Esophagus muscularis mucosa (tissue), 4 donors: Measurements from ENCODE around the gene EMP3. TPM values are rescaled to one million over a fixed set of nuclear protein-coding genes. Genes with fewer than 3 reads are reported as not detected.

ENCODE experiments used
- DNase-seq: peaks from one replicate; pipeline ENCODE4 v3.0.0-alpha.2; 2017; ENCODE audit errors: extremely low spot score
- H3K27ac ChIP-seq, 4 donors: fragments of 200-600 bp; sonication (generic); replicated peaks in 1 of 4; 1 replicate in 3 of 4; 2 replicates in 1 of 4; pipeline ENCODE4 v1.5.1; 2016 to 2019; ENCODE audit warnings: mild to moderate bottlenecking in 1 of 4
- H3K27me3 ChIP-seq, 4 donors: fragments of 200-600 bp; sonication (generic); one replicate each; pipeline versions ENCODE4 v1.5.1 to v1.6.0; 2016 to 2019
- H3K36me3 ChIP-seq, 4 donors: fragments of 200-600 bp; sonication (generic); one replicate each; pipeline ENCODE4 v1.5.1; 2016 to 2019
- H3K4me1 ChIP-seq, 4 donors: fragments of 200-600 bp; sonication (generic); one replicate each; pipeline ENCODE4 v1.5.1; 2016 to 2019
- H3K4me3 ChIP-seq, 4 donors: fragments of 200-600 bp; sonication (generic); 1 replicate in 2 of 4; 2 replicates in 2 of 4; pipeline ENCODE4 v1.5.1; 2016 to 2019; ENCODE audit warnings: mild to moderate bottlenecking in 4 of 4, moderate library complexity in 1 of 4
- H3K9me3 ChIP-seq, 4 donors: fragments of 200-600 bp; sonication (generic); 1 replicate in 3 of 4; 2 replicates in 1 of 4; pipeline ENCODE4 v1.5.1; 2016 to 2019
- CTCF ChIP-seq, 3 experiments: fragments of 200-600 bp in 2 of 3; fragments of 450-650 bp in 1 of 3; sonication (generic) in 2 of 3; IDR thresholded peaks; one replicate each; pipeline ENCODE4 v1.5.1; 2017 to 2019; ENCODE audit warnings: antibody characterized with exemption in 3 of 3, mild to moderate bottlenecking in 2 of 3, moderate library complexity in 1 of 3
- EP300 ChIP-seq: sonication (generic); formaldehyde crosslinking; IDR thresholded peaks from one replicate; pipeline ENCODE4 v1.6.1; 2017; ENCODE audit warnings: antibody characterized with exemption
- POLR2A ChIP-seq: fragments of 450-650 bp; IDR thresholded peaks from one replicate; pipeline ENCODE4 v1.6.1; 2017; ENCODE audit warnings: antibody characterized with exemption, moderate library complexity, mild to moderate bottlenecking, low read depth
- POLR2AphosphoS5 ChIP-seq, 2 donors: sonication (generic); formaldehyde crosslinking; IDR thresholded peaks; one replicate each; pipeline ENCODE4 v1.6.1; 2017; ENCODE audit warnings: antibody characterized with exemption in 2 of 2
- WGBS: methylation state at CpG from one replicate; pipeline ENCODE4 v1.1.5; 2018; 5-methylcytosine and 5-hydroxymethylcytosine counted together
- intact Hi-C: fragments of 100-400 bp; cut with DNase I; formaldehyde crosslinking; loops from one replicate; pipeline ENCODE4 v1.15.1; 2023
- total RNA-seq, 4 donors: library from RNA; depleted of rRNA; stranded (reverse); fragments of >200 nt; gene quantifications; one replicate each; pipeline versions ENCODE4 v1.1.0 to v1.2.1, GENCODE V29; 2016

Gene EMP3
- total RNA-seq, 4 donors from 2014 or later: 54.8 to 115 (median 59.6) TPM

GRCh38 chr19:48354332-48354992 lies 29.1 kb downstream of the EMP3 start:
- Histone ChIP-seq H3K27ac (no peak overlapping the region), H3K27me3 (no peaks in the 10 kb centered on the region), H3K9me3 (no peaks in the 10 kb centered on the region), H3K4me3 (no peak overlapping the region), H3K36me3 (peaks cover 0 to 10% (median 3%) of the 10 kb centered on the region in 4 donors), H3K4me1 (no peaks in the 10 kb centered on the region)
- no peak for TF ChIP-seq CTCF (IDR thresholded peaks at IDR 0.05)
- TF ChIP-seq POLR2AphosphoS5 (IDR thresholded peaks at IDR 0.05): no peak
- TF ChIP-seq POLR2A: no peak
- no peak for TF ChIP-seq EP300
- no peak for DNase-seq
- intact Hi-C loops: no loop called here
- WGBS: 88% methylated on average over 15 of the region's 15 CpGs

- intact Hi-C loops: no loop called here
- Histone ChIP-seq H3K27me3 (no peaks in the 10 kb centered on the region), H3K27ac (no peak overlapping the region), H3K4me3 (no peak overlapping the region), H3K9me3 (no peaks in the 10 kb centered on the region), H3K4me1 (no peaks in the 10 kb centered on the region), H3K36me3 (peaks cover 0 to 16% (median 7%) of the 10 kb centered on the region in 4 donors)
- TF ChIP-seq CTCF (IDR thresholded peaks at IDR 0.05) (no peak), POLR2A (no peak), EP300 (no peak), POLR2AphosphoS5 (IDR thresholded peaks at IDR 0.05) (no peak)
- WGBS: 89% methylated on average over 12 of the region's 12 CpGs
- no peak for DNase-seq
Observed at GRCh38 chr19:48355365-48355954, 30.1 kb downstream of the EMP3 start.

- H3K27ac ChIP-seq: no peak overlapping the region
- peaks cover 0 to 16% (median 10%) of the 10 kb centered on the region in 4 donors for H3K36me3 ChIP-seq
- intact Hi-C loops: no loop called here
- no peak overlapping the region for H3K4me3 ChIP-seq
- TF ChIP-seq POLR2AphosphoS5 (IDR thresholded peaks at IDR 0.05) (no peak), EP300 (no peak), CTCF (IDR thresholded peaks at IDR 0.05) (no peak), POLR2A (no peak)
- 92% methylated on average over 5 of the region's 5 CpGs for WGBS
- H3K4me1 ChIP-seq: peaks cover 0 to 12% (median 10%) of the 10 kb centered on the region in 4 donors
- H3K27me3 ChIP-seq: no peaks in the 10 kb centered on the region
- H3K9me3 ChIP-seq: no peaks in the 10 kb centered on the region
- DNase-seq: no peak
Observed at GRCh38 chr19:48359123-48359522, 33.8 kb downstream of the EMP3 start.

DNA sequence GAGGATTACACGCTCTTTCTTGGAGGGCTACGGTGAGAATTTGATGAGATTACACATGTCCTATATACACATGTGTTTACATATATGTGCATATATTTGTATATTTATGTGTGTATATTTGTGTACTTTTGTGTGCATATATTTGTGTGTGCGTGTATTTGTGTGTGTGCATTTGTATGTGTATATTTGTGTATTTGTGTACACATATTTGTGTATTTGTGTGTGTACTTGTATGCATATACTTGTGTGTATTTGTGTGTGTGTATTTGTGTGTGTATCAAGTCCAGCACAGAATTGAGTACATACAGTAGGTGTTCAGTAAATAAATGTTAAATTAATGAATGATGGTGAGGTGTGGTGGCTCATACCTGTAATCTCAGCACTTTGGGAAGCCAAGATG lies 36.6 kb downstream of the EMP3 start:
- WGBS: 100% methylated on average over 3 of the region's 3 CpGs
- intact Hi-C loops: no loop called here
- H3K27me3 ChIP-seq: no peaks in the 10 kb centered on the region
- peaks cover 0 to 16% (median 10%) of the 10 kb centered on the region in 4 donors for H3K36me3 ChIP-seq
- H3K27ac ChIP-seq: no peak overlapping the region
- DNase-seq: no peak
- H3K9me3 ChIP-seq: no peaks in the 10 kb centered on the region
- peaks cover 4 to 20% (median 16%) of the 10 kb centered on the region in 4 donors for H3K4me1 ChIP-seq
- H3K4me3 ChIP-seq: no peak overlapping the region
- no peak for TF ChIP-seq CTCF (IDR thresholded peaks at IDR 0.05)
- no peak for TF ChIP-seq EP300
- no peak for TF ChIP-seq POLR2A
- TF ChIP-seq POLR2AphosphoS5 (IDR thresholded peaks at IDR 0.05): no peak
